ENCODE data around the gene PRPF40A.

Gene PRPF40A

DNA sequence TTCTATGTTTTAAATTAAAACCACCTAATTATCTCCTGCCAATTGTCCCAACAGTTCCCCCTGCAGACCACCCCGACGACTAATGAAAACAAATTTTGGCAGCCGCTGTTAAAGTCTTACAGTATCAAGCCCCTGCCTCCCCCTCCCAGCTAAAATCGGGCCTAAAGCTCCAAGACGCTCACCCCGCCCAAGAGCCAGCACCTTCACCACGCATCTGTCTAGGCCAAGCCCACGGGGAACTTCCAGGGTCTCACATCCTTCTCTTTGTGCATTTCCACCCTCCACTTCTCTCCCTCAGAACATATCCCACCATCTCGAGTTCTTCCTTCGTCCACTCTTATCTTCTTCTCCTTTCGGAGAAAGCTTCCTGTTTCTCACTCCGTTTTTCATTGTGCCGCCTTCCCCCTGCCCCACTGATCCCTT is 445 bp downstream of the PRPF40A start:
- peak in 1 of 2 donors; percentile 34 for DNase-seq

- peak; percentile 35 to 39 for DNase-seq
Observed at GRCh38 chr2:152715854-152716428, 1.3 kb downstream of the PRPF40A start.

DNA sequence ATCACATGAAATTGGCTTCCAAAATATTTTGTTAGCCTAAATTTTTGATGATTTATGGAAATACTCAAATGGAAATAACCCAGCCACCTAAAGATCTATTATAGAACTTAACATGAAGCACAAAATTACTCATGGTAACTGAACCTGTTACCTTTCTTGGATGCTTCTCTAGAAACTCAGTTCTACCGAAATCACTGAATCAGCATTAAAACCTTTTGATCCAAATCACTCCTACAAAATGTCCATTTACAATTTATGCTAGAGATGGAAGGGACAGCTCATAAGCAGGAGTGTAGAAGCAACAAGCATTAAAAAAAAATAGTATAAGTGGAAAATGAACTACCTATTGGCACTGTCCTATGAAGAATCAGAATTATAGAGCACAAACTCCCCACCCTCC is 2.1 kb downstream of the PRPF40A start:
- DNase-seq = no peak

GRCh38 chr2:152710713-152711112 is 6.5 kb downstream of the PRPF40A start:
- no peak for DNase-seq

- DNase-seq = no peak
Observed at GRCh38 chr2:152708742-152709141, 8.5 kb downstream of the PRPF40A start.

GRCh38 chr2:152706477-152707021 is 10.7 kb downstream of the PRPF40A start:
- DNase-seq = no peak

DNA sequence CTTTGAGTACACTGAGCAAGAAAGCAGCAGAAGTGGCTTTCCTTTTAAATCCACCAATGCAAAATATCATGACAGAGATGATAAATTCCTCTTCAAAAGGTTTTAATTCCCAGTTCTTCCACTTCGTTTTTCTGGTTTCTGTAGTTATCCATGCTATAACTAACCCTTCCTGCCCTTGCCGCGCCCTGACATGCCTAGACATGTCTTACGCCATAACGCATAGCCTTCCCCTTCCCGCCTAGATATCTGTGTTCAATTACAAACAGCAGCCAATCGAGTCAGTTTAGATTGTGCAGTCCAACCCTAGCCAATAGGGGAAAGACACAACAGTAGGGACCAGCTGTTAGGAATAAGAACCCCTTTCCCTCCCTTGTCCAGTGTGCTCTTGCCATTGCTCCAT is 16.1 kb downstream of the PRPF40A start:
- no peak for DNase-seq

DNA sequence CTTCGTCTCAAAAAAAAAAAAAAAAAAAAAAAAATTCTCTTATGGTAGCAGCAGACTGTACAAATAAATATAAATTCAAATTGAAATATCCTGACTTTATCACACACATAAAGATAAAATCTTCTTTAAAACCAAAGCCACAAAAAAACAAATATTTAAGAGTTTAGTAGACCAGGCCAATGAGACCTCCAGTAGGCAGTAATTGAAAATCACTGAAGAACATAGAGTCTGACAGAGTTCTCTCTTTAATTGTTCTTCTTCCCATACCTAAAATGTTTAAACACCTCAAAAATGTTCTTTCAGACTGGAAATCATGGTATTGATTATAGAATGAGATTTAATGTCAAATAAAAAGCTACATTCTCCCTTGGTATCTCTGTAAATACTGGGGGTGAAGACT is 20.8 kb downstream of the PRPF40A start:
- DNase-seq = no peak

DNA sequence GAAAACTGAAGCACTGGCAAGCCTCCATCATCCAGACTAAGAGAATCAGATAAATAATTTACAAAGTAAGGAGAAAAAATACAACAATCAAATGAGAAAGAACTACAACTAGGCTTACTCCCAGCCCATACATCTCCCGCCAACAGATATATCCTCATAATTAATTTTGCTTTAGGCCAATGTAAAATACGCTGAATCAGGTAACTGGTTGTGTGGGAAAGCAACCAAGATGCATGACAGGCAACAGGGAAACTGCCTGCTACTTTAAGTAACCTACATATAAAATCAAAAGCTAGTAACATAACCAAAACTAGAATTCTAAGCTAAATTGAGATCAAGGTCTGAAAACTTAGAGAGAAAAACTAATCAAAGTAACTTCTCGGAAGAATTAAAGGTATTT is 21.5 kb downstream of the PRPF40A start:
- no peak for DNase-seq

DNA sequence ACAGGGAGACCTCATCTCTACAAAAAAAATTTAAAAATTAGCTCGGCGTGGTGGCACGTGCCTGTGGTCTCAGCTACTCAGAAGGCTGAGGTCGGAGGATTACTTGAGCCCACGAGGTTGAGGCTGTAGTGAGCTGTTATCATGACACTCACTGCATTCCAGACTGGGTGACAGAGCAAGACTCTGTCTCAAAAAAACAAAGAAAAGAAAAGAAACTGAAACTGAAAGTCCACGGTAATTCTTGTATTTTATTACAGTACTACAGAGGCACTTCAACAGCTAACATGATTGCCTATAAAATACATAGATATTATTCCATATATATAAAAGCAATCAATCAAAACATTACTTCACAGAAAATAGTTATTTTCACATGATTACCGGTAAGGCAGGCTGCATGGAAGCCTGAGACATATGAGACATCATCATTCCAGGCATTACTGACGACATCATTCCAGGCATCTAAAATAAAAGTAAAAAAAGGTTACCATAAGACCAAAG is 23.1 kb downstream of the PRPF40A start:
- DNase-seq = peak; percentile 13 to 14

DNA sequence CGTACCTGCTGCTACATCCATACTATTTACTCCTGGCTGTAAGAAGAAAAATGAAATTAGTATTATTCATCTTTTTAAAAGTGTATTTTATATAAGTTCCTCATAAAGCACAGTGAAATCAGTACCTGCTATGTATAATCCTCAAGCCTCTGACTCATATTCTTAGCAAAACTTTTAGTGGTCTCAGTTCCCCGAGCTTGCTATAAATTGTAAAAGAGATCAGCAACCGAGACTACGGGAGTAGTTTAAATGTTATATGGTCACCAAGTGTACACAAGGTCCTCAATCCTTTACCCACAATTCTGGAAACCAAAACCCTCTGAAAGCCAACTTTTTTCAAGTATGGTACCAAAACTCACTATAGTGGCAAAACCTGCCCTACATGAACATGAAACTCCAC is 24.2 kb downstream of the PRPF40A start:
- no peak for DNase-seq

GRCh38 chr2:152686321-152686720 is 30.9 kb downstream of the PRPF40A start:
- DNase-seq = no peak

DNA sequence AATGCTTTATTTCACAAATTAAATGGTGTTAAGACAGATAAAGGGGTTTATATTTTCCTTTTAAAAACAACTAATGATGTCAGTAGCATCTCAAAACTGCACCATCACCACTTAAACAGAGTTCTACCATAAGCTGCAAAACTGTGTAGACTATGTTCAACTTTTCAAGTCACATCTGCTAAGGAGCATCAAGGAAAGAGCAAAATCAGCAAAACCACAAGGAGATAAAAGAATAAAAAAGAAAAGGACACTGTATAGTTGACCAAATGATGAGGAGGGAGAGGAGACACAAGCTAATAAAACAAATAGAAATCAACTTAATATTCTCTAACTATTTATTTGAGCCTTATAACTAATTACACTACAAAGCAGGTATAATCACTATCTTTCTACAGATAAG is 33.9 kb downstream of the PRPF40A start:
- no peak for DNase-seq

DNA sequence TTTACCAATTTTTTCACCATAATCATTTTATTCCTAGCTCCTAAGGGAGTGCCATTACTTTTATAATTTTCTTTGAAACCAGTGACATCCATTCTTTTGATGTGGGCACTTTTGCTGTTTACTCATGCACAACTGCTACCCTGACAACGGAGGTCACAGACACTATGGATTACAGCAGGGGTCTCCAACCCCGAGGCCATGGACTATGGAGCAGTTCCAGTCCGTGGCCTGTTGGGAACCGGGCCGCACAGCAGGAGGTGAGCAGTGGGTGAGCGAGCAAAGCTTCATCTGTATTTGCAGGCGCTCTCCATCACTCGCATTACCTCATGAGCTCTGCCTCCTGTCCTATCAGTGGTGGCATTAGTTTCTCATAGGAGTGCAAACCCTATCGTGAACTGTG is 34.6 kb downstream of the PRPF40A start:
- no peak for DNase-seq

GRCh38 chr2:152678808-152679207 is 38.5 kb downstream of the PRPF40A start:
- DNase-seq = no peak

GRCh38 chr2:152676461-152676860 is 40.8 kb downstream of the PRPF40A start:
- no peak for DNase-seq

DNA sequence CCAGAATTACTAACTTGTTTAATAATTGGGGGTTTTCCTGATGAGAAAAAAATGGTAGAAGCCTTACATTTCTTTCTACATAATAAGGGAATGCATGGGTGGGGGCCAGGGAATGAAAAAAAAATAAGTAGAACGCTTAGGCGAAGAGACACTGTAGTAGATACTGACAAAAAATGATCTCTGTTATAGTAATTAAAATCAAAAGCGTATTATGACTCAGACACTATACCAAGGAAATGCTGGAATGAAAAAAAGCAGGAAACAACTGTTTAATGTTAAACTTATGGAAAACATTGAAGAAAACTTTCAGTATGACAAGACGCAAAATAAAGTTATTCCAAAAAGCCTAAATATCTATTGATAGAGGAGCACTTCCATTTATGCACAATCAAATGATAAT is 42.9 kb downstream of the PRPF40A start:
- no peak for DNase-seq

GRCh38 chr2:152664725-152665124 is 52.5 kb downstream of the PRPF40A start:
- no peak for DNase-seq

- no peak for DNase-seq
Observed at GRCh38 chr2:152661076-152661475, 56.2 kb downstream of the PRPF40A start.

DNA sequence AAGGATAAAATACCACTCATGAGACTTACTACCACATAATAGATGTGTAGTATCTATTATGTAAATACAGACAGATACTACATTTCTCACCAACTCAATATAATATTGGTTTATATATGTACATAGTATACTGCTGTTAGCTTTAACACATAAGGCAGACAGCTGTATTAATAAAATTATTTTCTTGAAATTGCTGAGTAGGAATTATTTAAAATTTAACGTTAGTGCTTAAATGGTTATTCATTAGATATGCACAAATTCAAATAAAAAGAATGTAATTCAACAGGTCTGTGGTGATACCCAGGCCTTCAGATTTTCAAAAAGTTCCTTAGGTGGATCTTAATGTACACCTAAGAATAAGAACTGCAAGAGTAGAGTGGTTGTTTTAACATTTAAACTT is 59.0 kb downstream of the PRPF40A start:
- DNase-seq = no peak

DNA sequence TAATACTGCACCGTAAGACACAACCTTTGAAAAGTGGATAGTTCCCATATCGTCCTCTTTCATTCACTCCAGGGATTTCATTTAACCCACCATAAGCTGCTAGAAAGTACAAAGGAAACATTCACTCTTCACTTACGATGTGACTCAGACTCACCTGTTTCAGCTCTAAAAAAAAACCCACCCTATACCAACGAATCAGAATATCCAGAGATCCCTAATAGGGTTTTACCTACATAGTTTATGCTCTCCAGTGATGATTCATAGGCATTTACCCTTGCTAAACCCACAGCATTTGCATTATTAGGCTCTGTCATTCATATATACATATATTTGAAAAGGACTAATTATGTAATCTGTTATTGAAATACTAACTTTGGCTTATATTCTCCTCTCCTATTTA is 60.2 kb downstream of the PRPF40A start:
- DNase-seq = no peak

- no peak for DNase-seq
Observed at GRCh38 chr2:152655880-152656279, 61.4 kb downstream of the PRPF40A start.

DNA sequence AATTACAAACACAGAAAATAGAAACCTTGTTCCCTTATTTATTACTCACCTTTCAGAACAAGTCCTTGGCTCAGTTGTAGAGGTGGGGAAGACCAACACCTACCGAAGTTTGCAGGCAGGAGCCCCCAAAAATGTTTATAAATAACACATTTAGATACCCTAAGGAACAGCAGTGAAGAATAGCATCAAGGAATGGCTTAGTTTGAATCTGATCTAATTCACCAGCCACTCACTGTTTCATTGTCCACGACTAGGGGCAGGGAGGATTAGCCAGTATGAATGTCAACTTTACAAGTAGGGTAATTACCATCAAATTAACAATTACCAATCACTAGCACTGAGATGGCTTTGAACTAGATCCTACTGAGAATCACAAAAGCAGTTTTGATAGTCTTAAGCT is 65.4 kb downstream of the PRPF40A start:
- no peak for DNase-seq

GRCh38 chr2:152650768-152651371 is 66.4 kb downstream of the PRPF40A start:
- no peak for DNase-seq

DNA sequence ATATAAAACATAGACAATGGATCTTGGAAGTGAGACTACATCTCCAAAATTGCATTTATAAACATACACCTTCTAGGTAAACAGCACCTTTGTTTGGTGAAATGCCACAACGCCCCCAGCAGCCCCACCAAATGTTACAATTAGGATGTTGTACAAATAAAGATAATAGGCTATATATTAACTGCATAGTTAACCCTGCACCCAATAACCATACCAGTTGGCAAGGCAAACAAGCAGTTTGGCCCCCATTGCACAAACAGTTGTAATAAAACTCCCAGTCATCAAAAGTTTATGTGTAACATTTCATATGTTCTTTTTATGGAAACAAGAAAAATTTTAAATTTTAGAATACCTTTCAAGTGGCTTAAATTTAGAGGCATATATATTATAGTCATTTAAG is 67.3 kb downstream of the PRPF40A start:
- no peak for DNase-seq
